Esophagus squamous epithelium (tissue), 4 donors: ENCODE results near the gene KRT16.
"Not testable (repeated sequence)": the region's sequence is repeated elsewhere in the genome, so short reads cannot be mapped to it uniquely, and the experiment has no call there.

Experiments
- POLR2A ChIP-seq, 4 donors: fragments of 450-650 bp; IDR thresholded peaks; one replicate each; pipeline ENCODE4 v1.6.1; 2017; ENCODE audit warnings: antibody characterized with exemption in 4 of 4, mild to moderate bottlenecking in 4 of 4, moderate library complexity in 3 of 4
- TF ChIP-seq, protein P1 (sequence below), 6 experiments: fragments of 450-650 bp in 4 of 6; fragments of 200-600 bp in 2 of 6; sonication (generic) in 2 of 6; IDR thresholded peaks; one replicate each; pipeline ENCODE4 v1.5.1; 2016 to 2019; ENCODE audit warnings: antibody characterized with exemption in 6 of 6, mild to moderate bottlenecking in 4 of 6, moderate library complexity in 4 of 6

DNA sequence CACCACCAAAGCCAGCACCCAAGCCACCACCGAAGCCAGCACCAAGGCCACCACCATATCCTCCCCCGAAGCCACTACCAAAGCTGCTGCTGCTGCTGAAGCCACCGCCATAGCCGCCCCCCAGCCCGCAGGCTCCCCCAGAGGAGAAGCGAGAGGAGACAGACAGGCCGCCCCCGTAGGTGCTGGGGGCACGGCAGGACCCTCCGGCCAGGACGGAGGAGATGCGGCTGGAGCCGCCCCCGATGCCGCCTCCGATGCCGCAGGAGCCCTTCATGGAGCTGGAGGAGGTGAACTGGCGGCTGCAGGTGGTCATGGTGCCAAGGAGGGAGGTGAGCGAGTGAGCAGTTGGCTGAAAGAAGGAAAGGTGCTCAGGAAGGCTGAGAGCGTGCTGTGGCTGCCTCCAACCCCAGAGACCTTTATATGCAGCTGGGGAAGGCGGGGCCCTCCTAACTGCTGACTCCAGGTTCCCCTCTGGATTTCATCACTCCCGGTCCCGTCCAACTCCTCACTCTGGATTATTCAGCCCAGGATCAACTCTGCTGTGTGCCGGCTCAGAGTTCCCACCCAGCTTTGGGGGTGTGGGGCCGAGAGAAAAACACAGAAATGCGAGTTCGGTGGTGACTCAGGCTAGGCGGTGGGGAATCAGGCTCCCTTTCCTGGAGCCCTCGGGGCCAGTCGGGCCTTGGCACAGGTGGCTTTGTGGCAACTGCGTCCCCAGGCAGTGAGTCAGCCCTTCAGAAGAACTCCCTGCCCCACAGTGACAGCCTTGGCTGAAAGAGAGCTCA, at the start of gene KRT16:
- TF ChIP-seq, protein P1, sequence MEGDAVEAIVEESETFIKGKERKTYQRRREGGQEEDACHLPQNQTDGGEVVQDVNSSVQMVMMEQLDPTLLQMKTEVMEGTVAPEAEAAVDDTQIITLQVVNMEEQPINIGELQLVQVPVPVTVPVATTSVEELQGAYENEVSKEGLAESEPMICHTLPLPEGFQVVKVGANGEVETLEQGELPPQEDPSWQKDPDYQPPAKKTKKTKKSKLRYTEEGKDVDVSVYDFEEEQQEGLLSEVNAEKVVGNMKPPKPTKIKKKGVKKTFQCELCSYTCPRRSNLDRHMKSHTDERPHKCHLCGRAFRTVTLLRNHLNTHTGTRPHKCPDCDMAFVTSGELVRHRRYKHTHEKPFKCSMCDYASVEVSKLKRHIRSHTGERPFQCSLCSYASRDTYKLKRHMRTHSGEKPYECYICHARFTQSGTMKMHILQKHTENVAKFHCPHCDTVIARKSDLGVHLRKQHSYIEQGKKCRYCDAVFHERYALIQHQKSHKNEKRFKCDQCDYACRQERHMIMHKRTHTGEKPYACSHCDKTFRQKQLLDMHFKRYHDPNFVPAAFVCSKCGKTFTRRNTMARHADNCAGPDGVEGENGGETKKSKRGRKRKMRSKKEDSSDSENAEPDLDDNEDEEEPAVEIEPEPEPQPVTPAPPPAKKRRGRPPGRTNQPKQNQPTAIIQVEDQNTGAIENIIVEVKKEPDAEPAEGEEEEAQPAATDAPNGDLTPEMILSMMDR (IDR thresholded peaks at IDR 0.05), result not testable (repeated sequence)
- not testable (repeated sequence) for TF ChIP-seq POLR2A (IDR thresholded peaks at IDR 0.05)
